Measurements from ENCODE around the gene TOM1.

Gene TOM1

DNA sequence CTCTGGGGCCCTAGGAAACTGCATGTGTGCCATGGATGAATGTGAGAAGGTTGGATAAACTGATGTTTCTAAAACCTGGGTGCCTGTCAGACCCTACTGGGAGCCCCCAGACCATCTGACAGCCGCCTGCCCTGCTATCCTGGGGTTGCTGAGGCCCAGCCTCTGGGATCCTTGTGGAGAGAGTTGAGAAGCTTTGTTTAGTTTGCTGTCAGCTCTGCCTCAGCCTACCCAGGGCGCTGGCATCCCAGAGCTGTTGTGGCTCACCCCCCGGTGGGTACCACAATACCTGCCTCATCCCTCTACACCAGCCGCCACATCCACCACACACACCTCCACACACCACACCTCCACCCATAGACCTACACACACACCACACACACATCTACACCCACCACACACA is 42.7 kb downstream of the TOM1 start:
- DNase-seq (ENCODE audit: low read depth in 1 of 2, low spot score in 1 of 2), result no peak
- H3K4me3 ChIP-seq (replicated peaks; ENCODE audit: insufficient read depth, low read length), result no peak overlapping the region
- no peaks in the 10 kb centered on the region for H3K27me3 ChIP-seq (ENCODE audit: insufficient read depth, poor library complexity, severe bottlenecking)
- TF ChIP-seq GABPA (IDR thresholded peaks at IDR 0.05; ENCODE audit: low read depth), result no peak
- no peak overlapping the region for H3K27ac ChIP-seq (replicated peaks)

DNA sequence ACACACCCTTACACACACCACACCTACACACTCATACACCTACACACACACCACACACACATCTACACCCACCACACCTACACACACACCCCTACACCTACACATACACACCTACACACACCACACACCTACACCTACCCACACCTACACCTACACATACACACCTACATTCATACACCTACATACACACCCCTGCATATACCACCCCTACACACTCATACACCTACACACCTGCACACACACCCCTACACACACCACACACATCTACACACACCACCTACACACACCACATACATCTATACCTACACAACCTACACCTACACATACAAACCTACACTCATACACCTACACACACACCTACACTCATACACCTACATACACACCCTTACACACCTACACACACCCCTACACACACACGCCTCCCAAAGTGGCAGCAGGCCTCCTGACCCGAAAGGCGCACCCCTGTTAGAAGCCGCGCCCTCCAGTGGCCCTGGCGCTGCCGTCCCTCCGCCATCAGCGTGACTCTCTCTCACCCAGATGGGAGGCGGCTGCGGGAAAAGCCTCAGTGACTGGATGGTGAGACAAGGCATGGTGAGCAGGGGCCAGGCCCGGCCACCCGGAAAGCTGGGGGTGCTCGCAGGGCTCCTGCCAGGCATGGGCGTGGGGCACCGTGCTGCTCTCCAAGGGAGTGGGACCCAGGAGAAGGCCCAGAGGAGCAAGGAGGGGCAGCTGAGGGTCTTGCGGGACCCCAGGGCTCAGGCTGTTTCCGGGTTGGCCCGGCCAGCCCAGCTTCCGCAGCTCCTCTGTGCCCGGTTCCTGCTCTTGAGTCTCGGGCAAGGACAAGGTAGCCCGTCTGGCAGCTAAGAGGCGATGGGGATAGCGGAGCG is 44.2 kb downstream of the TOM1 start:
- no peak for TF ChIP-seq GABPA (IDR thresholded peaks at IDR 0.05; ENCODE audit: low read depth)
- no peak for TF ChIP-seq CTCF (IDR thresholded peaks at IDR 0.05; ENCODE audit: insufficient read depth, low read length)
- no peak for TF ChIP-seq SPI1 (IDR thresholded peaks at IDR 0.05; ENCODE audit: borderline replicate concordance, low read depth)
- TF ChIP-seq REST (IDR thresholded peaks at IDR 0.05; ENCODE audit: insufficient replicate concordance, low read depth), result no peak
- TF ChIP-seq POLR2AphosphoS5 (IDR thresholded peaks at IDR 0.05; ENCODE audit: low read depth), result no peak
- Histone ChIP-seq H3K4me3 (replicated peaks; ENCODE audit: insufficient read depth, low read length) (no peak overlapping the region), H3K27me3 (ENCODE audit: insufficient read depth, poor library complexity, severe bottlenecking) (no peaks in the 10 kb centered on the region), H3K27ac (replicated peaks) (no peak overlapping the region)
- no peak for DNase-seq (ENCODE audit: low read depth in 1 of 2, low spot score in 1 of 2)

GRCh38 chr22:35344956-35345690 is 45.4 kb downstream of the TOM1 start:
- no peaks in the 10 kb centered on the region for H3K27me3 ChIP-seq (ENCODE audit: insufficient read depth, poor library complexity, severe bottlenecking)
- H3K27ac ChIP-seq (replicated peaks), result no peak overlapping the region
- no peak overlapping the region for H3K4me3 ChIP-seq (replicated peaks; ENCODE audit: insufficient read depth, low read length)
- no peak for TF ChIP-seq CTCF (IDR thresholded peaks at IDR 0.05; ENCODE audit: insufficient read depth, low read length)
- DNase-seq (ENCODE audit: low read depth in 1 of 2, low spot score in 1 of 2), result no peak

DNA sequence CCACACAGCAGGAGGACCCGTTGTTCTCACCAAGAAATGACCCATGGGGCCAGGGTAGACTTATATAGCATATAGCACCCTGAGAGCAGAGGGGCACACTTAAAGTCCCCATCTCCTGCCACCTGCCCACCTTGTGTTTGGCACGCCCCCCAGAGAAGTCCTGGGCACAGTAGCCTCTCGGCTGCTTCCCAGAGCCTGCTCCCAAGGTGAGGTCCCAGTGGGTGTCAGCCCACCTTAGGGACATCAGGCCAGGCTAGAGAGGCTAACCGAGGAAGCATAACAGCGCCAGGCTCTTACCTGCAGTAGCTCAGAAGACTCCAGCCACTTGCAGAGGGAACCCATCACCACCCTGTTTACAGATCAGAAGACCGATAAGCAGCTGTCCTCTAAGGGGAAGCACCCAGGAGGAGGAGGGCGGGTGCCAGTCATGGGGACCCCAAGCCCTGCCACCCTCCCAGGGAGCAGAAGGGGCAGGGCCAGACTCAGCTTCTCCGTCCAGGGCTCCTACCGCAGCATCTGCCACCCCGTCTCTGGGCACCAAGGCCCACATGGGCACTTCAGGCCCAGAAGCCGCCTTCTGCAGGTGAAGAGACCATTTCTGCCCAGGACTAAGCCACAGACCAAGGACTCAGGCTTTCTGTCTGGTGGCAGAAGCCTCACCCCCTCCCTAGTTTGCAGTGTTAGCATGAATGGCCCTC is 46.3 kb downstream of the TOM1 start:
- H3K27ac ChIP-seq (replicated peaks), result no peak overlapping the region
- no peak overlapping the region for H3K4me3 ChIP-seq (replicated peaks; ENCODE audit: insufficient read depth, low read length)
- no peaks in the 10 kb centered on the region for H3K27me3 ChIP-seq (ENCODE audit: insufficient read depth, poor library complexity, severe bottlenecking)
- TF ChIP-seq REST (IDR thresholded peaks at IDR 0.05; ENCODE audit: insufficient replicate concordance, low read depth), result no peak
- TF ChIP-seq POLR2AphosphoS5 (IDR thresholded peaks at IDR 0.05; ENCODE audit: low read depth), result no peak
- no peak for TF ChIP-seq SPI1 (IDR thresholded peaks at IDR 0.05; ENCODE audit: borderline replicate concordance, low read depth)
- TF ChIP-seq CTCF (IDR thresholded peaks at IDR 0.05; ENCODE audit: insufficient read depth, low read length), result no peak
- no peak for TF ChIP-seq GABPA (IDR thresholded peaks at IDR 0.05; ENCODE audit: low read depth)
- DNase-seq (ENCODE audit: low read depth in 1 of 2, low spot score in 1 of 2), result no peak
